Astrocyte of the spinal cord (primary cell): Measurements from ENCODE around the gene DPP6.

Experiments
- DNase-seq: peaks from one replicate; pipeline ENCODE4 v3.0.0; 2011; ENCODE audit warnings: low read depth, low spot score
- H3K4me3 ChIP-seq: 2 replicates; pipeline ENCODE4 v1.5.1; 2011; ENCODE audit warnings: low read depth, mild to moderate bottlenecking, low read length, moderate library complexity
- CTCF ChIP-seq: IDR thresholded peaks from 2 replicates; pipeline ENCODE4 v1.5.1; 2012; ENCODE audit warnings: low read depth, mild to moderate bottlenecking, low read length, inconsistent platforms
- in situ Hi-C: cut with HindIII; loops from 2 replicates; pipeline ENCODE4 v1.10.0; 2017; ENCODE audit warnings: low sequenced_read_pairs

Gene DPP6

GRCh38 chr7:154475864-154476263 lies 423.7 kb downstream of the DPP6 start:
- TF ChIP-seq CTCF, result no peak

DNA sequence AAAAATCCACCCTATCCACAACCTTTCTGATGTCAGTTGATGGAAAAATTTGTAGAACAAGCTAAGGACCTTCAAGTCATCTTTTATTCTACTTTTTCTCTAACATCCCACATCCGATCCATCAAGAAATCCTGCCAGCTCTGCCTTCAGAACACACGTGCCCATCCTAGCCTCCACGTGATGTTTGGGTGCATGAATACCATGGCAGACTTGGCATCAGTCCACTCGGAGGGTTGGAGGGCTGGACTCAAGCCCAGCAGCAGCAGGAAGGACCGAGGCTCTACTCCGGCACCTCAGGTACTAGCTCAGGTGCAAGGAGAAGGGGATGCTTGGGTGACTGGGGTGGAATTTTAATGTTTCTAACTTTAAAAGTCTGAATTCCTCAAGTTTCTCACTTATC lies 428.6 kb downstream of the DPP6 start:
- DNase-seq, result no peak
- no peak for TF ChIP-seq CTCF
- in situ Hi-C loops, result no loop called here
- H3K4me3 ChIP-seq, result no peak overlapping the region

More at GRCh38 chr7:154475864-154476263, 423.7 kb downstream of the DPP6 start:
- DNase-seq, result no peak
- in situ Hi-C loops, result no loop called here
- H3K4me3 ChIP-seq, result no peak overlapping the region

GRCh38 chr7:154482863-154483262 lies 430.7 kb downstream of the DPP6 start:
- no peak overlapping the region for H3K4me3 ChIP-seq
- TF ChIP-seq CTCF, result no peak
- DNase-seq, result no peak
- in situ Hi-C loops, result no loop called here

- no peak for TF ChIP-seq CTCF
- in situ Hi-C loops, result no loop called here
- DNase-seq, result no peak
- no peak overlapping the region for H3K4me3 ChIP-seq
Measured at GRCh38 chr7:154484406-154484805, 432.2 kb downstream of the DPP6 start.

GRCh38 chr7:154484943-154485342 lies 432.7 kb downstream of the DPP6 start:
- DNase-seq, result no peak
- TF ChIP-seq CTCF, result no peak
- no peak overlapping the region for H3K4me3 ChIP-seq
- in situ Hi-C loops, result no loop called here

DNA sequence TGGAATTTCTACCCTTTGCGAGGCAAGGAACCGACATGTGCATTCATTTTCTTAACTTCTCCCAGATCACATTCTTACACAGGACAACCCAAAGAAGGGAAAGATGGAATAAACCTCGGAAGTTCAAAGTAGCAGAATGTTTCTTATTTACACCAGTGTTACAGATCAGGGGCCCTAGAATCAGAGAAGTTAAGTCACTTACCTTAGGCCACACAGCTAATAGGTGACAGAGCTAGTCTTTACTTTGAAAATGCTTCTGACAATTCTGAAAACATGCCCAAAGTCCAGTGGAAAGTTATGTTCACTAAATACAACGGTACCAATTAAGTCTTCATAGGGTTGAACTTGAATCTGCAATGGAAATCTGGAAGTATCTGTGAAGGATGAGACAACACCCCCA lies 437.7 kb downstream of the DPP6 start:
- no peak for DNase-seq
- no peak for TF ChIP-seq CTCF
- H3K4me3 ChIP-seq, result no peak overlapping the region
- in situ Hi-C loops, result no loop called here

DNA sequence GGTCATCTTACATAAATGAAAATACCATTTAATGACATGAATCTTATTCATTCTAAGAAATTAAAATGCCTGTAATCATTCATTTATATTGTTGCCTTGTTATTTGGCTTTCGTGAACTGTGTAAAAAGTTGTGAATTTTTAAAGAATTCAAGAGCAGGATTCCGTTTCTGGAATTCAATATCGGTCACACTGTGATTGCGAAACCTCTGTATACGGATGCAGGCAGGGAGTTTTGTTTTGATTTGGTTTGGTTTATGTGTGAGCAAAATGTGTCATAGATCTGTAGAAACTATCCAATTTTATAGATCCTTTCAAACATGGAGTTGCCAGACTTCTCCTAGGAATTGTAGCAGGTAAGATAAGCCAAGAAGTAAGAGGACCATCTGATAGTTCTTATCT lies 441.4 kb downstream of the DPP6 start:
- DNase-seq, result no peak
- TF ChIP-seq CTCF, result no peak
- in situ Hi-C loops, result no loop called here
- H3K4me3 ChIP-seq, result no peak overlapping the region
